Stimulated activated CD4-positive, alpha-beta T cell treated with anti-CD3 and anti-CD28 coated beads, Interleukin-2, amount 100 ng/mL, for 48 hours (primary cell): ENCODE results near the gene GOLT1A.
"Not testable (repeated sequence)": the region's sequence is repeated elsewhere in the genome, so short reads cannot be mapped to it uniquely, and the experiment has no call there.

Experiments used
- DNase-seq, 2 donors: peaks; one replicate each; pipeline ENCODE4 v3.0.0-alpha.2; 2020

GOLT1A gene

DNA sequence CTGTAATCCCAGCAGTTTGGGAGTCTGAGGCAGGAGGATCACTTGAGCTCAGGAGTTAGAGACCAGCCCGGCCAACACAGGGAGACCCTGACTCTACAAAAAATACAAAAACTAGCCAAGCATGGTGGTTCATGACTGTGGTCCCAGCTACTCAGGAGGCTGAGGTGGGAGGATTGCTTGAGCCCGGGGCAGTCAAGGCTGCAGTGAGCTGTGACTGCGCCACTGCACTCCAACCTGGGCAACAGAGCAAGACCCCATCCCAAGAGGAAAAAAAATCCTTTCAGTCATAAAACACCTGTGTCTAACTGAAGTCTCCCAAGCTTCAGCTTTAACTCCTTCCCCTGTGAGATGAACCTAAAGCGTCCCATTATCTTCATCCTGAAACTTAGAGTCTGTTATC lies 33.1 kb upstream of the GOLT1A start:
- DNase-seq: no peak

DNA sequence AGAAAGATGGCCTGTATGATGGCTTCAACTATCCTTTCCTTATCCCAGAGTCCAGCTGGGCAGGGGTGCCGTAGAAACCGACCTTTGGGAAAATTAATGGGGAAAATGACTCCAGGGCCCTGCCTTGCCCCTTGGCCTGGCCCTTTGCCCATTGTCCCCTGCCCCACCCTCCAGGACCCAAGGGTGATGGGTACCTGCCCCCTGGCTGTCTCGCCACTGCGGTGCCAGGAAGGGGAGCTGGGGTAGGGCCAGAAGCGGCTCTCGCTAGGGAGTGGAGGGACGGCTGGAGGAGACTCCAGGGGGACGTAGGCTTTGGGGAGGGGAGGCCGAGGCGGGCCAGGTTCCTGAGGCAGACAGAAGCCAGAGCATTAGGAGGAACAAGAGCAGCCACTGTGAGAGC lies 29.1 kb upstream of the GOLT1A start:
- no peak for DNase-seq

DNA sequence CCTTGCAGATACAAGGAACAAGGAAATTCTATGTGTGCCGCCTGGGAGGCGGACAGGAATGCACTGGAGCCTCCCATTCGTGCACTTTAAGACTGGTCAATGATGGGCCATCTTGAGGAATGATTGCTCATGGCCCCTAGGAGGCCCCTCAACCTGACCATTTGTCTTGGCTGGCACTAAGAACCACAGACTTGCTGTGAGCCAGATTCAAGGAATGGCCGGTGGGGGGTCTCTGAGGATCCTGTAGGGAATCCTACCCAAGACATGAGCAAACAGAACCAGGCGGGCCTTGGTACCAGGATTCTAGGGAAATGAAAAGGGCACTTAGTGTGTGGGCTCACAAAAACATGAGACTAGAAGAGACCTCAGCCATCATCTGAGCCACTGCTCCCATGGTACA lies 28.1 kb upstream of the GOLT1A start:
- no peak for DNase-seq

DNA sequence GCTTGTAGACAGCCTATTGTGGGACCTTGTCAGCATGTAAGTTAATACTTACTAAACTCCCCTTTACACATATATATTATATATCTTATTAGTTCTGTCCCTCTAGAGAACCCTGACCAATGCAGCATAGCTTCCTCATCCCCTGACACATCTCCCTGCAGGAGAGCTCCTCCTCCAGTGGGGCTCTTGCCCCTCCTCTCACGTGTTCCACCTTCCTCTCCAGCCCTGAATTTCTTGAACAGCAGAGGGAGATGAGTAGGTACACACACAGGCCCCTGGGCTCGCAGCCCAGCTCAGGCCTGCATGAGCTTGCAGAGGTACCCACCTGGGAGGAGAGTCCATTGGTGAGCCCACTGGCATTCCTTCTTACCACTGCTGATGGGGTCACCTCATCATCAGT lies 27.3 kb upstream of the GOLT1A start:
- no peak for DNase-seq

DNA sequence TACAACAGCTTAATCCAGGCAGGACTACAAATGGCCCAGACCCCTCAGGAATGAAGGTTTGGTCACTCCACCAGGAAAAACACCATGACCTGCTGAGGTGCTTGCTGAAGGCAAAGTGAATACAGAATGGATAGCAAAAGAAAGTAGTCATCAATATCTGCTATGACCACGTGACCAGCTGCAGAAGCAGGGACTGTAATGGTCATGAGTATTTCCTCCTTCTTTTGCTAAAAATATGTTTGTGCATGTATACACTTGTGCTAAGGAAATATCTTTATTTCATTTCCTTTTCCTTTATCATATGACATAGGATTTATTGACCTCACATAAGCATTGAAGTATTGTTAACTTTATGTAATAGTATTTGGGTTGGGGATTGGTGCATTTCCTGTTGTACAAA lies 26.4 kb upstream of the GOLT1A start:
- DNase-seq: no peak

DNA sequence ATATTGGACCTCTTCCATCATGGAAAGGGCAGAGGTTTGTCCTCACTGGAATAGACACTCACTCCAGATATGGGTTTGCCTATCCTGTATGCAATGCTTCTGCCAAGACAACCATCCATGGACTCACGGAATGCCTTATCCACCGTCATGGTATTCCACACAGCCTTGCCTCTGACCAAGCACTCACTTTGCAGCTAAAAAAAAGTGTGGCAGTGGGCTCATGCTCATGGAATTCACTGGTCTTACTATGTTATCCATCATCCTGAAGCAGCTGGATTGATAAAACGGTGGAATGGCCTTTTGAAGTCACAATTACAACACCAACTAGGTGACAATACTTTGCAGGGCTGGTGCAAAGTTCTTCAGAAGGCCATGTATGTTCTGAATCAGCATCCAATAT lies 25.6 kb upstream of the GOLT1A start:
- DNase-seq: not testable (repeated sequence)

DNA sequence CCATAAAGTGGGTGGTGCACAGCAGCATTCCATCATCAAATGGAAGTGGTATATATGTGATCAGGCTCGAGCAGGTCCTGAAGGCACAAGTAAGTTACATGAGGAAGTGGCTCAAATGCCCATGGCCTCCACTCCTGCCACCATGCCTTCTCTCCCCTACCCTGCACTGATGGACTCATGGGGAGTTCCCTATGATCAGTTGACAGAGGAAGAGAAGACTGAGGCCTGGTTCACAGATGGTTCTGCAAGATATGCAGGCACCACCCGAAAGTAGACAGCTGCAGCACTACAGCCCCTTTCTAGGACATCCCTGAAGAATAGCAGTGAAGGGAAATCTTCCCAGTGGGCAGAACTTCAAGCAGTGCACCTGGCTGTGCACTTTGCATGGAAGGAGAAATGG lies 24.7 kb upstream of the GOLT1A start:
- not testable (repeated sequence) for DNase-seq

DNA sequence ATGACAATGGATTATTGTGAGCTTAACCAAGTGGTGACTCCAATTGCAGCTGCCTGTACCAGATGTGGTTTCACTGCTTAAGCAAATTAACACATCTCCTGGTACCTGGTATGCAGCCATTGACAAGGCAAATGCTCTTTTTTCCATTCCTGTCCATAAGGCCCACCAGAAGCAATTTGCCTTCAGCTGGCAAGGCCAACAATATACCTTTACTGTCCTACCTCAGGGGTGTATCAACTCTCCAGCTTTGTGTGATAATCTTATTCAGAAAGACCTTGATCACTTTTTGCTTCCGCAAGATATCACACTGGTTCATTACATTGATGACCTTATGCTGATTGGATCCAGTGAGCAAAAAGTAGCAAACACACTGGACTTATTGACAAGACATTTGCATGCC lies 23.7 kb upstream of the GOLT1A start:
- not testable (repeated sequence) for DNase-seq

DNA sequence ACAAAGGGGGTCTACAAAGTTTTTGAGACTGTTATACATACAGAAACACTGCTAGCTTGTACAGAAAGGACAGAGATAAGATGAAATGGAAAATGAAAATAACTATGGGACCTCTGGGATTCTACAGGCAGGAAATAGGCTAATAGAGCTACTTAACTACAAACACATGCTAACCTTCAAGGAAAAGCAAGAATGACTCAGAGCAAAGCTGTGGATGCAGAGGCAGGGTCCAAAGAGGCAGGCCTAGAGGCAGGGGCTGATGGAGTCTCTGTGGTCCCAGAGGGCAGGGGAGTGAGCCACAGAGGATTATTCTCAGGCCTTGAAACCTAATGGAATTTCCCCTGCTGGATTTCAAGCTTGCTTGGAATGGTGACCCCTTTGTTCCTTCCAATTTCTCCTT lies 18.7 kb upstream of the GOLT1A start:
- no peak for DNase-seq

DNA sequence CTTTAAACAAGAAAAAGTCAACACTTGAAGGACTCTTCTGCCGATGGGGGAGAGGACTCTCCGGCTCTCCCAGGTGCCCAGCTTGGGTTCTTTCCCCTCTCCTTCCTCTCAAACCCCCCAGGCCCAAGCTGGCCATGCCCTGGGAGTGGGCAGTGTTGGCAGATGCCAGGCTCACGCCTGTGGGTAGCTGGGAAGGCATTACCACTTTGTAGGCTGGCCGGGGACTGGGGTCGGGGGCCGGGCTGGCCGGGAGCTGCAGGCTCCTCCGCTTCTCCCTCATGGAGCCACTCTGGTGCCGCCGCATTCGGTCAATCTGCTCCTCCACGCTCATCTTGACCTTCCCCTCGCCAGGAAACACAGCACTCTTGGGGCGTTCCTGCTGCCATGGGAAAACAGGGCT lies 16.4 kb upstream of the GOLT1A start:
- DNase-seq: no peak

DNA sequence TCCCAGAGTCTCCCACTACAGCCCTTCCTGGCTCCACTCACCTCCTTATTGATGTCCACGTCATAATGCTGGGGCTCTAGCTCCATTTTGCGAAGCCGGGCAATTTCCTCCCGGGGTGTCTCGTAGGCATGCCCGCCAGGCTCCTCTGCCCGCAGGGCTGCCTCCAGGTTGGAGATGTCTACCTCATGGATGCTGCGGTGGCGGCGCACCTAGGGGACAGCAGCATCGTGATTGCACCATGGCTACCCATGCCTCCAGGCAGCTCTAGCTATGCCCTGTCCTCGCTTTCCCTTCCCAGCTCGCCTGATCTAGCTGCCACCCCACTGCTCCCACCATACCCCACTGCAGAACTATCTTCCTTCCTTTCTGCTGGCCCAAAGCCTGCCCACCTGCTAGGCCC lies 15.1 kb upstream of the GOLT1A start:
- no peak for DNase-seq

DNA sequence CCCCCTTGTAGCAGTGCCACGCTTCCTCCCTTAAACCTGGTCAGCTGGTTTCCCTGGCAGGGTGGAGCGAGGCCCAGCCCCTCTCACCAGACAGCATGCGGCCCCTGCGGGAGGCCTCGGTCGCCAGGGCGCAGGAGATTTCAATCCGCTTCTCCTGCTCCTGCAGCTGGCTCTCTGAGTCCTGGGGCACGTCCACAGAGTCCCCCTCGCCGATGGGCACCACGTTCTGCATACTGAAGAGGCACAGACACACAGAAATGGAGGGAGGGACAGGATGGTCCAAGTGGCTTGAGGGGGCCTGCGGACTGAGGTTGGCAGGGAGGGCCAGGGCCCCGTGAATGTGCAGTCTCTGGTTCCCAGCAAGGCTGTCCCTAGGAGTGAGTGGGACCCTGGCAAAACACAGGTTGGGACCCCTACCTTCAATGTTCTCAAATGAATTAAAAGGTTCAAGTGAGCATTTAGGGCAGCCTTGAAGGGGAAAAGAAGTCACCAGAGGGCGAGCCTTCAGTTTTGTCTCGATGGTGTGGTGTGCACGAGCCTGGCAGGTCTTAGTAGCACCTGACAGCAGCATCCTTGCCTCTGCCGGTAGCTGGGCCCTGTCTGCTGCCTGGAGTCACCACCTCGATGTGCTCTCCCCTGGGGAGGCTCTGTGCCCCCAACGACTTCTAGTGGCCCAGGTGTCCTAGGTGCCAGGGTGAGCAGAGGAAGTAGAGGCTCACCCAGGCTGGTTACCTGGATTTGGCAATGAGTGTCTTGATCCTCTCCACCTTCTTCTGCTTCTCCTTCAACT lies 14.4 kb upstream of the GOLT1A start:
- DNase-seq: no peak

DNA sequence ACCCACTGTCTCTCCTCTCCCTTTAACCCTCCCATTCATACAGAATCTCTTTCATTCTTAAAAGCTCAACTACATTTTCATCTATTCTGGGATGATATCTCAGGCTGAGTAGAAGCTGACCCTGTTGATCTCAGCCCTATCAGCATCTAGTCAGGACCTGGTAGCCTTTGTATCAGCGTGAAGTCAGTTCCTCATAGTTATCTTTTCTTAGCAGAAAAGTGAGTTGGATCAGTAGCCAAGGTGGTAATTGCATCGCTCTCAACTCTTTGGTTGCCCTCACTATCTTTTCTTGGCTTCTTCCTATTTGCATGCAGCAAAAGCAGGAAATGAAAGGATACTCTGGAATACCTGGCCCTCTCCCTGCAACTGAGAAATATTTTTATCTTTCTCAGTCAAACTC lies 13.6 kb upstream of the GOLT1A start:
- no peak for DNase-seq

DNA sequence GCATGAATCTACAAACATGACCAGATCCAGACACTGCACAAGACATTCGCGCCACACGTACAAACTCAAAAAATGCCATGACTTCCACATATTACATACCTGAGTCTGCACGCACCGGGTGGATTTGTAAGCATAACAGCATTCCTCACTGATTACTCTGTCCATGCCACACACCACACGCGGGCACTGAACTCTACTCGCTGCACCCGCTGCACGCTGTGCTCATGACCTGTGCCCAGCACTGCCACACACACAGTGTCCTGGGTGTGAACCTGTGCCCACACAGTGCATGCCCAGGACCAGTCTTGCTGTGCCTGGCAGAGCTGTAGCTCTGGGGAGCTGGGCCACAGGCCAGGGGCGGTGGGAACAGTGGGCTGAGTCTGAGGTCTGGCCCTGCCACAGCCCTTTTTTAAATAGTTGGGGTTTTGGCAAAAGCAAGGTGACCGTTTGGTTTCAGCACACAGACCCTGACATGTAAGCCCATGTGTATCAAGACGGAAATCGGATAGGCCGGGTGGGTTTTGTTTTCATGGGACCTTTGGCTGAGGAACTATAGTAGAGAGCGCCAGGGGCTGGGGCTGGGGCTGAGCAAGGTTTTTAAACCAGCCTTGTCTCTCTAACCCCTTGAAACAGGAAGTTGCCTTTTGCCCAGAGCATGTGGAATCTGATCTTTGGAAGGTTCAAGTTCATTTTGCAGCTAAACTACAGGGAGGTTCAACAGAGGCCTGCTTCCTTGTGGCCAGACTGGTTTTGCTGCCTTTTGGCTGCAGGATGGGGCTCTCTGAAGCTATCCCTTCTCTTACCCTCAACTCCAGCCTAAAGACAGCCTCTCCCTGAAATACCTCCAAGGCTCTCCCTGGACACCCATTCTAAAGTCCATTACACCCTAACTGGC lies 12.3 kb upstream of the GOLT1A start:
- no peak for DNase-seq

DNA sequence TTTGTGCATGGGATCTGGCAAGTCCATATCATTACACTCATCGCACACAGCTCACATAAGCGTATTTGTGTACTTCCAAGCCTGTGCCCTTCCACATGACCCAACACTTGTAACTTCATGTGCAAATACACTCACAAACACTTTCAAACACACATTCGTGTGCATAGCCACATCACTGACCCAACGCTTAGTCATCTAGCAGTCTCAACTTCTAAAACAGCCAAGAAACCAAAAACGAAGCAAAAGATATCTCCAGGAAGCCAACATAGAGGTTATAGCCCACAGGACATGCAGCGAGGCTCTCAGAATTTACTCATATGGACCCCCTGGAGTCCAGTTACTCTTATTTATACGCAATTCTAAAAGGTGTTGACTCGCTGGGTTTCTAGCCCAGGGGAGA lies 10.9 kb upstream of the GOLT1A start:
- DNase-seq: no peak

DNA sequence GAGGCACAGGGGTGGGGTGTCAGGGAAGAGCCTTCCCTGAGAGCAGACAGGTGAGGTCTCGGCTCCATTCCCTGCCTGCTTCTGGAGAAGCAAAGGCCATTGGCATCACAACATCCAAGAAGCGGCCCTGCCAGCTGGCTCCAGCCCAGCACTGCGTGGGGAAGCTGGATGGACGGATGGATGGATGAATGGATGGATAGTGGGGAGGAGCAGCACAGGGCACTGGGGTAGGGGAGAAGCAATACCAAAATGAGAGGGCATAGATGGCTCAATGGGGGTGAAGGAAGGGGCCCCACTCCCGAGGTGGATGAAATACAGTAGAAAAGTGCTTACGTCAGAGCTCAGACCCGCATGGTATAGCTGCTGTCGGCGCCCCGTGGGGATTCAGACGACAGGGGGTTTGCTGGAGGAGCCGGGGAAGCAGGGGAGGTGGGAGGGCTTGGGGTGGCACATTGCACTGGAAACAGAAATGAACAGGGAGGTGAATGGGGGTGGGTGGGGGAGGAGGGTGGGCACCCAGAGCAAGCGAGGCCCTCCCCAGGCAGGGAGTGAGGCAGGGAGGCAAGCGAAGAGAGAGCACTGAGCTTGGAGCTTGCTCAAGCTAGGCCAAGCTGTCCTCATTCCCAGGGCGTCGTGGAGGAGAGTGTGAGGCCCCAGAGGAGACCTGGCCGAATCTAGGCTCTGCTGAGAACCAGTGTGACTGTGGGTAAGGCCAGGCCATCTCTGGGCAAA lies 9.5 kb upstream of the GOLT1A start:
- DNase-seq: no peak

DNA sequence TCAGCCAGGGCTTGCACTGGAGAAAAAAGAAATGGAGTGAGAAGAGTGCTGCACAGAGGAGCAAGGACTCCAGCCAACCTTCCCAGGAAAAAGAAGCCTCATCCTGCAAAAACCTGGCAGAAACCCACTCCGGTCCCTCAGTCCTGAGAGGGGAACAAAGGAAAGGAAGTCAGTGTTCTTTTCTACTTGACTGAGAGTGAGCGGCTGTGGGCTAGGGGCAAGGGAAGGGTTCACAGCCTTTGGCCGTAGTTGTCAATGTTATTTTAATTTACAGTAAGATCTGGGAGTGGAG lies 8.9 kb upstream of the GOLT1A start:
- no peak for DNase-seq

DNA sequence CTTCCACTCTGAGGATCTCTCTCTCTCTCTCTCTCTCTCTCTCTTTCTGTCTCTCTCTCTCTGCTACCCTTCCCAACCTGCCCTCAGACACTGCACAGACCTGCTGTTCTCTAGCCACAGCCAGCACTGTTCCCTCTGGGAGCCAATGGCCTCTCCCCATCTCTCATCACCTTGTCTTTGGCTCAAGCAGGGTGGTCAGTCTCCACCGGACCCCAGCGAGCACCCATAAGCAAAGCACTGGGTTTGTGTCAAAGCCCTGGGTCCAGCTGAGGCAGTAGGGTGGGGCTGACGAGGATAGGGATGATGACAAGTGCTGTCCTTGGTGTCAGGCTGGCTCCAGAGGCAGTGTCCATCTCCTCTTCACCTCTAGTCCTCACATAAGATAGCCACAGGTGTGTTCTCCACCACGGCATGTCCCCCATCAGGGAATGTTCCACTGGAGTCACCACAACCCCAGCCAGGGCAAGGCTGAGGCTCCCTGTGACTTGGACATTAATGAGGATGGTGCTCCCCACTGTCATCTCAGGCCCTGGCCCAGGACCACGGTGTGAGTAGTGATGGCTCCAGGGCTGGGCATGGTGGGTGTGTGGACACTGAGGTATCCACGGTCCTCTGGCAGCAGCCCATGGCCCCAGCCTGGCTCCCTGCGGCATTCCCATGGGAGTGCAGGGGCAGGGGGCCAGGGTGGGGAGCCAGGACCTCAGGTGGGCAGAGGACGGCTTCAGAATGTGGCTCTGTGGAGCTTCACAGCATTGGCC lies 8.4 kb upstream of the GOLT1A start:
- no peak for DNase-seq

DNA sequence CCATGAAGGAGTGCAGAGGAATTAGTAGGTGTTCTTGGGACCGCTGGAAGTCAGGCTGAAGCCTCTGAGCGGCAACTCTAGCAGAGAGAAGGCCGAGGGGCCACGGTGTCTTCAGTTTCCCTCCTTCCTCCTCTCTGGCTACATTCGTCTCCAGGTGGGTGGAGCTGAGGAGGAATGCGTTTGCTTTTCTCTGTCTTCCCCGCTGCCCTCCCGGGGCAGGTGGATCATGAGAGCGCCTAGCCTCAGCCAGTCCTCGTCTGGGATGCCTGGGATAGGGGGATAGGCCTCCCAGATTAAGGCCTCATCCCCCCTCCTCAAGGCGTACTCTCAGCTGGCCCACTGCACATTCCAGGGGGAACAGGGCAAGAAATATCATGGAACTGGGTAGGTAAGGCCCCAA lies 7.5 kb upstream of the GOLT1A start:
- DNase-seq: no peak

DNA sequence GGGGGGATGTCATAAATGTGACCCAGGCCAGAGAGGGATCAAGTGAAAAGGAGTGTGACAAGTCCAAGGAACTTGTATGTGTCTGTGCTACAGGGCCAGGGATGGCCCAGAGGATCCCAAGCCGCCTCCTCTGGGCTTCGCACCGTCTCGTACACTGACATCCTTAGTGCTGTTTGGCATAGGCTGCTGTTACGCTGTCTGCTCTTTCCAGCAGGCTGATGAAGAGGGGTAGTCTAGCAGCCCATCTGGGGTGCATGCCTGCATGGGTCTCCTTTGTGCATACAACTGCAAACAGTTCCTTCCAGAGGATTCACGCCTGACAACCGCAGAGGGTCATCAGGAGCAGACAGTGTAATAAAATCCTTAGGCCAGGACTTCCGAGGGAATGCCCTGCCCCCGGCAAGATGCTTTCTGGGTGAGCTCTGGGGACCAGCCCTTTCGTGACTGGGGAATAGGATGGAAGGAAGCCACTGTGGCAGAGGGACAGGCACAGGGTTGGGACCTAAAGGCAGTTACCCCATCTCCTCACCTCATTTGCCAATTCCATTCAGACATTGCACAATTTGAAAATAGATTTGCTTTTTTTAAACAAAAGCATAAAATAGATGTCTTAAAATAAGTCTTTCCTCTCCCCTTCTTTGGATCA lies 6.3 kb upstream of the GOLT1A start:
- DNase-seq: no peak

DNA sequence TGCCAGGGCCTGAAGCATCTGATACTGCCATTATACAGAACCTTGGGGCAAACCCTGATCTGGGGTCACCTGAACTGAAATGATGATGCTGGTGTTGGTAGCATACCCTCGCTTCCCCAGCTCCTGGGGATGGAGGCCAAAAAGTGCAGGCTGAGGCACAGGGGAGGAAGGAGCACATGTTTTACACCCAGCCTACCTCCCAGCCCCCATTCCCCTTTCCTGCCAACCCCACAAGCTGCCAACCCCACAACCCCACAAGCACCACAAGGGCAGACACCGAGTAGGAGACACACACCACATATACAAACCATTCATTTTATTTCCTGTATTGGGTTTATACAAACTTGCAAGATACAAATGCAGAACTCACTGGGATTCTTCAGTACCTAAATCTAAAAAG lies 4.8 kb upstream of the GOLT1A start:
- DNase-seq: no peak

DNA sequence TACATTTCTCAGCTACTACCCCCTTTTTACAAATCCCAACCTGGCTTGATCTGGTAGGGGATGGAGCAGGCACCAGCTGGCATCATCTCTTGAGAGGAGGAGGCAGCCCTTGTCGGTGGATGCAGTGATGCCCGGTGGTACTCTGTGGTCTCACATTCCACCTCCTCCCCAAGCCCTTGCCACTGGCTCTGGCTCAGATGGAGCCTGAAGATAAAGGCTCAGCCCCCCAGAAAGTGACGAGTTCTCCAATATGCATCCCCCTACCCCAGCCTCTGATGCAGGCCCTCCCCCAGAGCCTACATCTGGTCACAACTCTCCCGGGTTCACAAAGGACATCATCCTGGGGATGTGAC lies 3.8 kb upstream of the GOLT1A start:
- no peak for DNase-seq
